Measurements from ENCODE around the gene ASB13. TPM values are rescaled to one million over a fixed set of nuclear protein-coding genes. Genes with fewer than 3 reads are reported as not detected.

The ASB13 gene
- total RNA-seq, 1 experiment from 2014 or later: 18.4 TPM

DNA sequence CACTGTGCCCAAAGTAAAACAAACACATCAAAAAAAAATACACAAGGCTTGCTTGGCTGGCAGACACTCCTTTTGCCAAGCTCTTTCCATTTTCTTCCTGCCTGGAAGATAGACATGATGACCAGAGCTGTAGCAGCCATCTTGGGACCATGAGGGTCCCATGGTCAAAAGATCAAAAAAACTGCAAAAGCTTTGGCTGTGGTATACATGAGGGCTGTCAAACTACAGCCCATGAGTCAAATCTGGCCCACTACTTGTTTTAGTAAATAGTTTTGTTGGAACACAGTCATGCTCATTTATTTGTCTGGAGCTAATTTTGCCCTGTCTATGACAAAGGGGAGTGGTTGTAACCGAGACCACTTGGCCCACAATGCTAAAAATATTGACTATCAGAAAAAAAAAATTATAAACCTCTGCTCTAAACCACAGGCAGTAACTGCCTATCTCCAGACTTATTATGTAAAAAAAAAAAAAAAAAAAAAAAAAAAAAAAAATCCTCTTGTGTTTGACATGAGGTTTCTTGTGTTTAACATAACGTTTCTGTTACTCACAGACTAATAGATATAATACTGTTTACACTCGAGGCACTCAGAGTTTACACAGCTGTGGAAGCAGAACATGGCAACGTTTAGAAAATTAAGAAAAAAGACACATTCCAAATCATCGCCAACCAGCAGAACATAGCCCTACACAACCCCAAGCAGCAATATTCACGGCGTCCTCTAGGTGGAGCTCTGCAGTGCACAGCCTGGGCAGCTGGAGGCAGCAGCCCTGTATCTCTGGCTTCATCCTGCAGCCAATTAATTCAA, 36.9 kb downstream of the ASB13 start:
- Histone ChIP-seq H3K27ac (ENCODE audit: low read length) (no peak overlapping the region), H3K9me3 (ENCODE audit: control insufficient read depth, insufficient read depth, low read depth, low read length) (no peaks in the 10 kb centered on the region), H3K27me3 (ENCODE audit: control insufficient read depth, insufficient read depth, low read length) (no peaks in the 10 kb centered on the region), H3K36me3 (ENCODE audit: control insufficient read depth, insufficient read depth, low read length) (no peaks in the 10 kb centered on the region), H3K4me1 (ENCODE audit: control insufficient read depth, insufficient read depth, low read length) (no peaks in the 10 kb centered on the region), H3K4me3 (ENCODE audit: low read depth in 2 of 2, low read length in 2 of 2) (no peak overlapping the region)
- CTCF ChIA-PET: interaction anchor here (0.5 to 1.3 kb wide), 3 partner anchors 129 to 381 kb away, joined by 3 to 6 read pairs (median 5); no protein-coding TSS in a partner anchor
- ATAC-seq (peak; percentile 90), DNase-seq (ENCODE audit: low read depth, low spot score) (no peak)
- POLR2A ChIA-PET: interaction anchor here (0.7 kb wide), 1 partner anchor 174 kb away, joined by 3 read pairs; no protein-coding TSS in a partner anchor
- in situ Hi-C loops (cut with HindIII; ENCODE audit: low pct_unique_long_range_greater_than_20kb, low sequenced_read_pairs): no loop called here
- TF ChIP-seq SIN3A (IDR thresholded peaks at IDR 0.05; ENCODE audit: borderline replicate concordance, insufficient read depth, low read depth, low read length): no peak
- TF ChIP-seq, protein P1, sequence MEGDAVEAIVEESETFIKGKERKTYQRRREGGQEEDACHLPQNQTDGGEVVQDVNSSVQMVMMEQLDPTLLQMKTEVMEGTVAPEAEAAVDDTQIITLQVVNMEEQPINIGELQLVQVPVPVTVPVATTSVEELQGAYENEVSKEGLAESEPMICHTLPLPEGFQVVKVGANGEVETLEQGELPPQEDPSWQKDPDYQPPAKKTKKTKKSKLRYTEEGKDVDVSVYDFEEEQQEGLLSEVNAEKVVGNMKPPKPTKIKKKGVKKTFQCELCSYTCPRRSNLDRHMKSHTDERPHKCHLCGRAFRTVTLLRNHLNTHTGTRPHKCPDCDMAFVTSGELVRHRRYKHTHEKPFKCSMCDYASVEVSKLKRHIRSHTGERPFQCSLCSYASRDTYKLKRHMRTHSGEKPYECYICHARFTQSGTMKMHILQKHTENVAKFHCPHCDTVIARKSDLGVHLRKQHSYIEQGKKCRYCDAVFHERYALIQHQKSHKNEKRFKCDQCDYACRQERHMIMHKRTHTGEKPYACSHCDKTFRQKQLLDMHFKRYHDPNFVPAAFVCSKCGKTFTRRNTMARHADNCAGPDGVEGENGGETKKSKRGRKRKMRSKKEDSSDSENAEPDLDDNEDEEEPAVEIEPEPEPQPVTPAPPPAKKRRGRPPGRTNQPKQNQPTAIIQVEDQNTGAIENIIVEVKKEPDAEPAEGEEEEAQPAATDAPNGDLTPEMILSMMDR (IDR thresholded peaks at IDR 0.05): peak; percentile 84
- intact Hi-C loops (cut with micrococcal nuclease; ENCODE audit: unreplicated experiment): no loop called here
- no TSS peak for BruUV-seq (replicated peaks)

DNA sequence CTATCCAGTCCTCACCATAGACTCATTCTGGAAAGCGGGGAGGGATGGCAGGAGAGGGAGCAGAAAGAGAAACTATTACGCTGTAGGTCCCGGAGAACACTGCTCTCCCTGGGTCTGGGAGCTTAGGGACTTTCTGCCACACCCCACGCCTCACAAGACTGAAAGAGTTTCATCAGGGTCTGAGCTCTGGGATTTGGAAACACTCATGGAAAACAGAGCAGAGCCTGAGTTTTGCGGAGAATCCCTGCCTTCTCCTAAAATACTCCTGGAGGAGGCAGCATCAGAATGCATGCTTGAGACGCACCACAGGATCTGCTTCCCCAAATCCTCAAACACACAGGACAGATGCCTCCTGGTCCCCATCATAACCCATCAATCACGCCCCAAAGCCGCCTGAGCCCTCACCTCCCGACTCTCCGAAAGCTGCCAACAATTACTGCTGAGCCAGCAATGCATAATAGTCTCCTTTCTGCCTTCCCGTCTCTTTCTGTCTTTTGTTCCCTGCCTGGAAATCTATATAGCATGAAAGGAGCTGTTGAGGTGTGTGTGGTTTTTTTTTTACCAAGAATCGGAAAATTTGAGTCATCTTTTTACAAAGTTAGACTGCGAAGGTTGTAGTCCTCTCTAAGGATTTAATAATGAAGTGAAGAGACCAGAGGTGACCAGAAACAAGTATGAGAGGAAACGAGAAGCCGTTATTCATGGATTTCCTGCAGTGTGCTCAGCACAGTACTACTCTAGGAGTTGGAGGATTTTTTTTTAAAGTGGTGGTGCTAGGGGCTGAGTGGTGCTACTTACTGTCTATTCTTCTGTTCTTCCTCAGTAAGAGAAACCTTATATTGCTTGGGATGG, 37.7 kb downstream of the ASB13 start:
- in situ Hi-C loops (cut with HindIII; ENCODE audit: low pct_unique_long_range_greater_than_20kb, low sequenced_read_pairs) (no loop called here), intact Hi-C loops (cut with micrococcal nuclease; ENCODE audit: unreplicated experiment) (no loop called here)
- peak overlapping the region in 1 of 2 experiments; percentile 39; a peak in 2 of 4 replicates for H3K4me3 ChIP-seq (ENCODE audit: low read depth in 2 of 2, low read length in 2 of 2)
- TF ChIP-seq TCF7L2 (IDR thresholded peaks at IDR 0.05; ENCODE audit: low read depth, low read length) (no peak), SIN3A (IDR thresholded peaks at IDR 0.05; ENCODE audit: borderline replicate concordance, insufficient read depth, low read depth, low read length) (no peak), POLR2AphosphoS5 (IDR thresholded peaks at IDR 0.05; ENCODE audit: low read depth, low read length) (no peak)
- TF ChIP-seq, protein P1 (IDR thresholded peaks at IDR 0.05): no peak
- TF ChIP-seq, protein P2, sequence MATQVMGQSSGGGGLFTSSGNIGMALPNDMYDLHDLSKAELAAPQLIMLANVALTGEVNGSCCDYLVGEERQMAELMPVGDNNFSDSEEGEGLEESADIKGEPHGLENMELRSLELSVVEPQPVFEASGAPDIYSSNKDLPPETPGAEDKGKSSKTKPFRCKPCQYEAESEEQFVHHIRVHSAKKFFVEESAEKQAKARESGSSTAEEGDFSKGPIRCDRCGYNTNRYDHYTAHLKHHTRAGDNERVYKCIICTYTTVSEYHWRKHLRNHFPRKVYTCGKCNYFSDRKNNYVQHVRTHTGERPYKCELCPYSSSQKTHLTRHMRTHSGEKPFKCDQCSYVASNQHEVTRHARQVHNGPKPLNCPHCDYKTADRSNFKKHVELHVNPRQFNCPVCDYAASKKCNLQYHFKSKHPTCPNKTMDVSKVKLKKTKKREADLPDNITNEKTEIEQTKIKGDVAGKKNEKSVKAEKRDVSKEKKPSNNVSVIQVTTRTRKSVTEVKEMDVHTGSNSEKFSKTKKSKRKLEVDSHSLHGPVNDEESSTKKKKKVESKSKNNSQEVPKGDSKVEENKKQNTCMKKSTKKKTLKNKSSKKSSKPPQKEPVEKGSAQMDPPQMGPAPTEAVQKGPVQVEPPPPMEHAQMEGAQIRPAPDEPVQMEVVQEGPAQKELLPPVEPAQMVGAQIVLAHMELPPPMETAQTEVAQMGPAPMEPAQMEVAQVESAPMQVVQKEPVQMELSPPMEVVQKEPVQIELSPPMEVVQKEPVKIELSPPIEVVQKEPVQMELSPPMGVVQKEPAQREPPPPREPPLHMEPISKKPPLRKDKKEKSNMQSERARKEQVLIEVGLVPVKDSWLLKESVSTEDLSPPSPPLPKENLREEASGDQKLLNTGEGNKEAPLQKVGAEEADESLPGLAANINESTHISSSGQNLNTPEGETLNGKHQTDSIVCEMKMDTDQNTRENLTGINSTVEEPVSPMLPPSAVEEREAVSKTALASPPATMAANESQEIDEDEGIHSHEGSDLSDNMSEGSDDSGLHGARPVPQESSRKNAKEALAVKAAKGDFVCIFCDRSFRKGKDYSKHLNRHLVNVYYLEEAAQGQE (IDR thresholded peaks at IDR 0.05; ENCODE audit: insufficient read depth in 1 of 2, low read depth in 2 of 2, low read length in 1 of 2): no peak
- DNase-seq (ENCODE audit: low read depth, low spot score): no peak
- no peaks in the 10 kb centered on the region for H3K36me3 ChIP-seq (ENCODE audit: control insufficient read depth, insufficient read depth, low read length)
- CTCF ChIA-PET: interaction anchor here (0.7 to 1.3 kb wide), 2 partner anchors 128 to 197 kb away, joined by 3 to 6 read pairs; no protein-coding TSS in a partner anchor
- peak; percentile 47; the same call in 1 of the 2 replicates for ATAC-seq
- H3K27me3 ChIP-seq (ENCODE audit: control insufficient read depth, insufficient read depth, low read length): no peaks in the 10 kb centered on the region
- BruUV-seq (replicated peaks): no TSS peak
- no peak overlapping the region for H3K27ac ChIP-seq (ENCODE audit: low read length)
- POLR2A ChIA-PET: interaction anchor here (0.7 kb wide), 1 partner anchor 174 kb away, joined by 3 read pairs; no protein-coding TSS in a partner anchor
- H3K9me3 ChIP-seq (ENCODE audit: control insufficient read depth, insufficient read depth, low read depth, low read length): no peaks in the 10 kb centered on the region
- H3K4me1 ChIP-seq (ENCODE audit: control insufficient read depth, insufficient read depth, low read length): no peaks in the 10 kb centered on the region
